ENCODE results near the gene WNT1. TPM values are rescaled to one million over a fixed set of nuclear protein-coding genes. Genes with fewer than 3 reads are reported as not detected.
A peak's percentile ranks its signal among the peaks of the same experiment; 100 is the strongest.

Gene WNT1
- total and polyA plus RNA-seq, 4 donors, result 2.0 to 2.9 TPM; not detected in 2

DNA sequence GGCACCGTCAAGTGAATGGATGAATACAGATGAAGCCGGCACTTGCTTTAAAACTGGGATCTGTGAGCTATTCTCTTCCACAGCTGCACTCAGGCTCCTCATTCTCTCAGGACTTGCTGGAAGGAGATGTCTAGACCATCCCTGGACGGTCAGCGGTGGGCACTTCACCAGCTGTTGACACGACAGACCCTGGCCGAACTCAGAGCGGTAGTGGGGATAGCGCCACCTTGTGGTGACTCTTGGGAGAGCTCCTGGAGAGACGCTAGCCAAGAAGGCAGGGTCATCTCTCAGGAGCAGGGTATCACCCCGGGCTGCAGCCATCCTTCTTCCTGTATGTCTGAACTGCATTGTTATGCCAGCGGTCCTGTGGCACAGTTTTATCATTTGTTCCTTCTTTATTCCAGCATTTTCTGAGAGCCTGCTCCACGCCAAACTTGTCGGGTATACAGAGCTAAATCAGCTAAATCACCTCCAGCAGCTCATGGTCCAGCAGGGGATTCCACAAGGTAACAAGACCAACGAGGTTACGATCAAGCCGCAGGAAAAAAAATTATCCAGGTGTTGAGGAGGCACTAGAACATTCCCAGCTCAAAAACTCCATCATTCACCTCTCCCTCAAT is 10.0 kb downstream of the WNT1 start:
- Histone ChIP-seq H3K9me3 (ENCODE audit: control insufficient read depth, insufficient read depth, low read length) (no peaks in the 10 kb centered on the region), H3K4me1 (ENCODE audit: control insufficient read depth, insufficient read depth, low read length) (peaks cover 27% of the 10 kb centered on the region), H3K27me3 (ENCODE audit: control insufficient read depth, insufficient read depth, low read length) (peaks cover 73% of the 10 kb centered on the region), H3K4me3 (ENCODE audit: low read depth, low read length) (no peak overlapping the region), H3K36me3 (ENCODE audit: control insufficient read depth, insufficient read depth, low read length) (no peaks in the 10 kb centered on the region), H3K27ac (ENCODE audit: low read depth, low read length) (no peak overlapping the region)
- peak in 2 of 6 donors; percentile 60 to 62 for DNase-seq (ENCODE audit: low read depth in 4 of 6, low spot score in 6 of 6)
- WGBS (ENCODE audit: insufficient coverage), result 32% methylated on average over 16 of the region's 16 CpGs

DNA sequence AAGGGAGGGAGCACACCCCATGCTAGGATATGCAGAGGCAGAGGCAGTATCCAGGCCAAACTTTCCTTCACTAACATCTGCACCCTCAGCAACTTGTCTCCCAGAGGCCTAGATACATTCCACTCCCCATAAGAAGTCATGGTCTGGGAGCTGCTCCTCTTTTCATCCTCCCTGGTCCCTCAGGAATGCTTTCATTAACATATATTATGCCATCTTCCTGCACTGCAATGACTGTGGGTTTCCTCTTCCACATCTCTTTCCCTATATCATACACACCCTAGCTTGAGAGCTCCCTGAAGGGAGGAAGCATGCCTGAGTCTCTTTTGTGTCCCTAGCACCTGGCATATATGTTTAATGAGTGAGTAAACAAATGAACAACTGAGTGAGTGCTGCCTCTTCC is 12.4 kb downstream of the WNT1 start:
- Histone ChIP-seq H3K4me3 (ENCODE audit: low read depth, low read length) (no peak overlapping the region), H3K9me3 (ENCODE audit: control insufficient read depth, insufficient read depth, low read length) (no peaks in the 10 kb centered on the region), H3K4me1 (ENCODE audit: control insufficient read depth, insufficient read depth, low read length) (peaks cover 29% of the 10 kb centered on the region), H3K27ac (ENCODE audit: low read depth, low read length) (no peak overlapping the region), H3K27me3 (ENCODE audit: control insufficient read depth, insufficient read depth, low read length) (peaks cover 75% of the 10 kb centered on the region), H3K36me3 (ENCODE audit: control insufficient read depth, insufficient read depth, low read length) (no peaks in the 10 kb centered on the region)
- no peak for DNase-seq (ENCODE audit: low read depth in 4 of 6, low spot score in 6 of 6)

DNA sequence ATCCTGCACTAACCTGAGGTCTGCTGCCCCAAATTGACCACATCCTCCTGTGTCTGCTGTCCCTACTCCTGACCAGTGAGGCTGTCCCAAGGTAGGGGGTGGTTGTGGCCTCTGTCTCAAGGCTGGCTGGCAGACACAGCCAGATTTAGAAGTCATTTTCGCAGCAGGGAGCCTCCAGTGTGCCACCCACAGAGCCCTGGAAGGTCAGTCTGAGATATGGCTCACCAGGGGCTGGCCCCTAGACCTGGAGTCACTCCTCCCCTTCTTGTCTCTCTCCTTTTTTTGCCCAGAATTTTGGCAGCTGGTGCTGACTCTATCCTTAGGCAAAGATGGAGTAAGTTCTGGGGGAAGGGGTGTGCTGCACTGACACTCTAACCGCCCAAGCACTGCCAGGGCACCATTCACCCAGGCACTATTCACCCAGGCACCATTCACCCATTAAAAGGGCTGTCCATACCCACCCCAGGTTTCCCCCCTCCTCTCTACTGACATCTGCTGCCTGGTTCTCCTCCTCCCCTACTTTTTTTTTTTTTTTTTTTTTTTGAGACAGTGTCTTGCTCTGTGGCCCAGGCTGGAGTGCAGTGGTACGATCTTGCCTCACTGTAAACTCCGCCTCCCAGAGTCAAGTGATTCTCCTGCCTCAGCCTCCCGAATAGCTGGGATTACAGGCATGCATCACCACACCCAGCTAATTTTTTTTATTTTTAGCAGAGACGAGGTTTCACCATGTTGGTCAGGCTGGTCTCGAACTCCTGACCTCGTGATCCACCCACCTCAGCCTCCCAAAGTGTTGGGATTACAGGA is 13.3 kb downstream of the WNT1 start:
- no peak overlapping the region for H3K4me3 ChIP-seq (ENCODE audit: low read depth, low read length)
- WGBS (ENCODE audit: insufficient coverage), result 66% methylated on average over 6 of the region's 8 CpGs
- no peaks in the 10 kb centered on the region for H3K9me3 ChIP-seq (ENCODE audit: control insufficient read depth, insufficient read depth, low read length)
- H3K27ac ChIP-seq (ENCODE audit: low read depth, low read length), result no peak overlapping the region
- H3K4me1 ChIP-seq (ENCODE audit: control insufficient read depth, insufficient read depth, low read length), result peaks cover 22% of the 10 kb centered on the region
- no peaks in the 10 kb centered on the region for H3K36me3 ChIP-seq (ENCODE audit: control insufficient read depth, insufficient read depth, low read length)
- H3K27me3 ChIP-seq (ENCODE audit: control insufficient read depth, insufficient read depth, low read length), result peaks cover 72% of the 10 kb centered on the region
- DNase-seq (ENCODE audit: low read depth in 4 of 6, low spot score in 6 of 6), result no peak

DNA sequence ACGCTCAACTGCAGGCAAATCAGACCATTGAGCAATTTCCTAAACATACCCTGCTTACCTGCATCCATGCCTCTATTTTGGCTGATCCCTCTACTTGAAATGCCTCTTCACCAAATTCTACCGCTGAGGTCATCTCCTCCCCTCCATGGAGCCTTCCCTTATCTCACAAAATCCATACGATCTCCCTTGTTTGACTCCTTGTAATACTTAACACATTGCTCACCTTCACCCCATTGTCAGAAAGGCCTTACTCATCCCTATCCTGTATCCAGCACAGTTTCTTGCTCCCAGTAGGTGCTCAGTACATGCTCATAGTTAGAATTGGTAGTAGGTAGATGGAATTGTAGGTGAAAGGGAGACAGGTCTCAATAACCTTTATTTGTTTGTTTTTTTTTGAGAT is 15.7 kb downstream of the WNT1 start:
- Histone ChIP-seq H3K27ac (ENCODE audit: low read depth, low read length) (no peak overlapping the region), H3K36me3 (ENCODE audit: control insufficient read depth, insufficient read depth, low read length) (no peaks in the 10 kb centered on the region), H3K4me1 (ENCODE audit: control insufficient read depth, insufficient read depth, low read length) (peaks cover 28% of the 10 kb centered on the region), H3K4me3 (ENCODE audit: low read depth, low read length) (no peak overlapping the region), H3K9me3 (ENCODE audit: control insufficient read depth, insufficient read depth, low read length) (no peaks in the 10 kb centered on the region), H3K27me3 (ENCODE audit: control insufficient read depth, insufficient read depth, low read length) (peaks cover 77% of the 10 kb centered on the region)
- DNase-seq (ENCODE audit: low read depth in 4 of 6, low spot score in 6 of 6), result no peak
- 80% methylated on average over 3 of the region's 3 CpGs for WGBS (ENCODE audit: insufficient coverage)

DNA sequence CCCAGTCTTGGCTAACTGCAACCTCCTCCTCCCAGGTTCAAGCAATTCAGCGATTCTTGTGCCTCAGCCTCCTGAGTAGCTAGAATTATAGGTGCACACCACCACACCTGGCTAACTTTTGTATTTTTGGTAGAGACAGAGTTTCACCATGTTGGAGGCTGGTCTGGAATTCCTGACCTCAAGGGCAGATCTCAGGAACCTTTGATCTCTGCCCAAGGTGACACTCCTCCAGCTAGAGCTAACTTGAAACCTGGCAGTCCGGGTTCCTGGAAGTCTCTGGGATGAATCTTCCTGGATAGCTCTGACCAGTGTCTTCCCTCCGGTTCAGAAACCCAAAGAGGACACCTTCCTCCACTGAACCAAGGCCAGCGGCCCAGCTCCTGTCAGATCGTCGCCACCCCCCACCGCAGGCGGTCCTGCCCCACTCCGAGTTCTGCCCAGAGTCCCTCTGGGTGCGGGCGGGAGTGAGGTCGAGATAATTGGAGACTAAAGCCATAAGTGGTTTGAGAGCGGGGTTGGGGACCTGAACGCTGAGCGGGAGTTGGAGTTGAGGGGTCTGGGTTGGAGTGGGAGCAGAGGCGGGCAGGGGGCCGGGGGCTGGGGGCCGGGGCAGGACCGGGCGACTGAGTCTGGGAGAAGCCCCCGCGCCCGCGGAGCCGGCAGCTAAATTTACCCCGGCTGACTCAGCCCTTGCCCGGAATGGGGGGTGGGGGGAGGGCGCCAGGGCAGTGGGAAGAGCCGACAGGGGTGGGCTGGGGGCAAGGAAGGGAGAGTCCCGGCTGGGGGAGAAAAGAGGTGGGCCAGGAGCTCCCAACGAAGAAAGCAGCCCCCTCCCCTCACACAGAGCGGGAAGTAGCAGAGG is 16.3 kb downstream of the WNT1 start:
- H3K4me3 ChIP-seq (ENCODE audit: low read depth, low read length), result no peak overlapping the region

DNA sequence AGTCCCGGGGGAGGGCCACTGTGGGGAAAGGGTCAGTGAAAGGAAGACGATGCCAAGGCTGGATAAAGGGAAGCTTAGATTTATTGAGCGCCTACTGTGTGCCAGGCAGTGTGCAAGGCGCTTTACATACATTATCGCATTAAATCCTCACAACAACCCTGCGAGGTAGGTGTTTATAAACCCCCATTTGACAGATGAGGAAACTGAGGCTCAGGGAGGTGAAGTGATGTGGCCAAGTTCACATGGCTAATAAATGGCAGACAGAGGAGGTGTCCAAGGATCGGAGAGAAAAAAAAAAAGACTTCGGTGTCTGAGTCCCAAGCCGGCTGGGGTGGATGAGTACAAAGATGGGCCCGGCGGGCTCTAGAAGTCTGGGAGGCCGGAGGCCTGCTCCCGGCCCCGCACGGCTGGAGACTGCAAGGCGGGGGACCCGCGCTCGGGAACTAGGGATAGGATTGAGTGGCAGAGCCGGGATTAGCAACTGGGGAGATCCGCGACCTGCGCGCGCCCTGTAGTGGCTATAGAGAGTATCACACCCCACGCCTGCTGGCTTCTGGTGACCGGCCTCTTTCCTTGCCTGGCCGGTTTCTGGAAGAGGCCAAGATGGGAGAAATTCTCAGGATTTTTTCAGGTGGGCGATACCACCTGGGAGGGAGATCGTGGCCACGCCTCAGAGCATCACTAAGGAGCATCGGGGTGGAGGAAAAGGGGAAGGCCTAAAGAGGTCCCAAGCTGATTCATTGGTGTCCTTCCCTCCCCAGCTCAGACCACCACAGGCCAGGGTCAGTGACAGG is 17.2 kb downstream of the WNT1 start:
- 2% methylated on average over 25 of the region's 32 CpGs for WGBS (ENCODE audit: insufficient coverage)
- peaks cover 79% of the 10 kb centered on the region for H3K27me3 ChIP-seq (ENCODE audit: control insufficient read depth, insufficient read depth, low read length)
- peaks cover 42% of the 10 kb centered on the region for H3K4me1 ChIP-seq (ENCODE audit: control insufficient read depth, insufficient read depth, low read length)
- H3K9me3 ChIP-seq (ENCODE audit: control insufficient read depth, insufficient read depth, low read length), result no peaks in the 10 kb centered on the region
- DNase-seq (ENCODE audit: low read depth in 4 of 6, low spot score in 6 of 6), result peak in 2 of 6 donors; percentile 89 to 90
- no peak overlapping the region for H3K27ac ChIP-seq (ENCODE audit: low read depth, low read length)
- no peaks in the 10 kb centered on the region for H3K36me3 ChIP-seq (ENCODE audit: control insufficient read depth, insufficient read depth, low read length)
- peak overlapping the region; percentile 9 for H3K4me3 ChIP-seq (ENCODE audit: low read depth, low read length)

More for the DNA sequence above, 16.3 kb downstream of the WNT1 start:
- WGBS (ENCODE audit: insufficient coverage), result 32% methylated on average over 14 of the region's 32 CpGs
- no peak overlapping the region for H3K27ac ChIP-seq (ENCODE audit: low read depth, low read length)
- no peaks in the 10 kb centered on the region for H3K36me3 ChIP-seq (ENCODE audit: control insufficient read depth, insufficient read depth, low read length)
- H3K4me1 ChIP-seq (ENCODE audit: control insufficient read depth, insufficient read depth, low read length), result peaks cover 34% of the 10 kb centered on the region
- peaks cover 77% of the 10 kb centered on the region for H3K27me3 ChIP-seq (ENCODE audit: control insufficient read depth, insufficient read depth, low read length)
- no peak for DNase-seq (ENCODE audit: low read depth in 4 of 6, low spot score in 6 of 6)
- no peaks in the 10 kb centered on the region for H3K9me3 ChIP-seq (ENCODE audit: control insufficient read depth, insufficient read depth, low read length)

DNA sequence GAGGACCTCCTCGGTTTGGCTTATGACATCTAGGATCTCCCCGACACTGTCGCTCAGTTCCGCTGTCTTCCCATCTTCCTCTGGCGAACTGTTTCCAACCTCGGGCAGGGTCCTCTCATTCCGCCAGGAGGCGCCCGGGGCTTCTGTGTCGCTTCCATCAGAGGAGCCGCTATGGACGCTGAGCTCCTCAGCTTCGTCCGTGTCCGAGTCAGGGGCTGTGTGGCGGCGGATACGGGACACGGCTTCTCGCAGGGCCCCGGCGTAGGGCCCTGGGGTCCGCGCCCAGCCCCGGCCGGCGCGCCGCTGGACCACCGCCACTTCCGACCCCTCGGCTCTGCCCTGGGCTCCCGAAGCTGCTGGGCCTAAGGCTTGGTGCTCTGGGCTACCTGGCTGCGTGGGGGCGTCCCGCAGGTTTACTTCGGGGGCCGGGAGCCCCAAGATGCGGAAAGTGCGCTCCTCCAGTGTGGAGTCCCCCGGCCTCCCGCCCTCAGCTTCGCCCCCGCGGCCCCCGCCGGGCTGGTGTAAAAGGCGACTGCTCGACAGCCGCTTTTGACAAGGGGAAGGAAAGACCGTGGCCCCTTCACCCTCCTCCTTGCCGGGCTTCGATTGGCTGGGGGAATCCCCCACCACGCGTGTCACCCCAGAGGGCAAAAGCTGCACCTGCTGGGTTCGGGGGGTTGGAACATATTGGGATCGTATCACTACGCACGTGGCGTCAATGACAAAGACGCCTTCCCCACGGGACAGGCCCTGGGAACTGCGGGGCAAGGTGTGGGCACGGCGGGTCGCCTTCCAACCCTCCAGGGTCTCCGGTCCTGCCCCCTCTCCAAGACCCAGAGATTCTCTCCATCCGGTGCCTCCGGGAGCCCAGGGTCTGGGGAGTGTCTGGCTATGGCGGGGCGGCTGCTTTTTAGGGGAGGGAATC is 18.9 kb downstream of the WNT1 start:
- Histone ChIP-seq H3K36me3 (ENCODE audit: control insufficient read depth, insufficient read depth, low read length) (peaks cover 7% of the 10 kb centered on the region), H3K4me1 (ENCODE audit: control insufficient read depth, insufficient read depth, low read length) (peaks cover 45% of the 10 kb centered on the region), H3K4me3 (ENCODE audit: low read depth, low read length) (peak overlapping the region; percentile 9), H3K27ac (ENCODE audit: low read depth, low read length) (no peak overlapping the region), H3K9me3 (ENCODE audit: control insufficient read depth, insufficient read depth, low read length) (no peaks in the 10 kb centered on the region), H3K27me3 (ENCODE audit: control insufficient read depth, insufficient read depth, low read length) (peaks cover 72% of the 10 kb centered on the region)
- WGBS (ENCODE audit: insufficient coverage), result 4% methylated on average over 60 of the region's 71 CpGs
- DNase-seq (ENCODE audit: low read depth in 4 of 6, low spot score in 6 of 6), result peak in 2 of 6 donors; percentile 92 to 93

DNA sequence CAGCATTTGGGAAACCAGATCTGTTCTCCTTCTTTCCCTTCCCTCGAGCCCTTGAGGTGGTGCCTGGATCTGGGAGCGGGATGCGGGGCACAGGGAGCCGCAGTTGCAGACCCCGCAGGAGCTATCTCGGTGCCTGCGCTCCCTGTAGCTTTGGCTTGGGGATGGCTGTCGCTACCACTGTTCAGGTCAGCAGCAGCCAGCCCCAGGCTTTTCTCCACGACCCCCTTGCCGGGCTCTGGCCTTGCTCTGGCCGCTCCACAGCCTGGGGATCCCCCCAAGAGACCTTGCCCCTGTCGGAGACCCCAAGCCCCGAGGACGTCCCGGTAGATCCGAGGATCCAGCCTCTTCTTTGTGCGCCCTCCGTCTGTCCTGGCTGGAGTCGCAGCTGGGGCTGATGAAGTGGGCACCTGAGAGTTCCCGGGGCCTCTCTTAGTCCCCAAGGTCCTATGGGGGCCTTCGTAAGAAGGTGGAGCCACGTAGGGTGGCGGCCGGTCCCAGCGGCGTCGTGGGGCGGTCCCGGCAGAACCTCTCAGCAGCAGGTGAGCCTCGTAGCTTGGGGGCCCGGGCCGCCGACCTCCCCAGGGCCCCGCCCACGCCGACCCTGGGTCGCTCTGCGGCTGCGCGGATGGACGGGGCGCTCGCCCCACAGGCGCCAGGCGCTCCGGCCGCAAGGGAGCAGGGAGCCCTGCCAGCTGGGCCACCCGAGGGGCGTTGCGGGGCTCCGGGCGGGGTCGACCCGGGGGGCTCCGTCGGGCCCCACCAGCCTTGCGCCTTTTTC is 19.8 kb downstream of the WNT1 start:
- Histone ChIP-seq H3K4me3 (ENCODE audit: low read depth, low read length) (no peak overlapping the region), H3K4me1 (ENCODE audit: control insufficient read depth, insufficient read depth, low read length) (peaks cover 45% of the 10 kb centered on the region), H3K27ac (ENCODE audit: low read depth, low read length) (no peak overlapping the region), H3K27me3 (ENCODE audit: control insufficient read depth, insufficient read depth, low read length) (peaks cover 70% of the 10 kb centered on the region), H3K9me3 (ENCODE audit: control insufficient read depth, insufficient read depth, low read length) (no peaks in the 10 kb centered on the region), H3K36me3 (ENCODE audit: control insufficient read depth, insufficient read depth, low read length) (peaks cover 16% of the 10 kb centered on the region)
- WGBS (ENCODE audit: insufficient coverage), result 2% methylated on average over 56 of the region's 57 CpGs
- DNase-seq (ENCODE audit: low read depth in 4 of 6, low spot score in 6 of 6), result peak in 1 of 6 donors; percentile 3
